Colonic mucosa (tissue), 4 donors: ENCODE data around the gene ADA. TPM values are rescaled to one million over a fixed set of nuclear protein-coding genes. Genes with fewer than 3 reads are reported as not detected.
A peak's percentile ranks its signal among the peaks of the same experiment; 100 is the strongest.

Experiments used
- DNase-seq: peaks from one replicate; pipeline ENCODE4 v3.0.0-alpha.2; 2020
- H3K27ac ChIP-seq: fragments of 200-600 bp; one replicate; pipeline ENCODE4 v1.8.0; 2021
- H3K27me3 ChIP-seq: fragments of 200-600 bp; one replicate; pipeline ENCODE4 v1.8.0; 2021
- H3K36me3 ChIP-seq: fragments of 200-600 bp; one replicate; pipeline ENCODE4 v1.8.0; 2021
- H3K4me1 ChIP-seq: fragments of 200-600 bp; one replicate; pipeline ENCODE4 v1.8.0; 2021; ENCODE audit warnings: mild to moderate bottlenecking
- H3K4me3 ChIP-seq: fragments of 200-600 bp; one replicate; pipeline ENCODE4 v1.8.0; 2021
- H3K9ac ChIP-seq, 2 donors: one replicate each; pipeline ENCODE4 v1.7.0; 2013; ENCODE audit warnings: control low read depth in 2 of 2, low read depth in 2 of 2, low read length in 2 of 2
- H3K9me3 ChIP-seq: fragments of 200-600 bp; one replicate; pipeline ENCODE4 v1.8.0; 2021
- intact Hi-C: fragments of 100-400 bp; cut with DNase I; formaldehyde crosslinking; loops from one replicate; pipeline ENCODE4 v1.14.1; 2022
- total RNA-seq, 2 donors: library from RNA; stranded (reverse); fragmentation: NEBNext Ultra II Directional in 1 of 2; extraction: Animal tissue kit (Norgen Biotek cat#: 25700) in 1 of 2; gene quantifications; one replicate each; pipeline ENCODE4 v1.2.1, GENCODE V29; 2021
- TF ChIP-seq, protein P1 (sequence below): fragments of 200-600 bp; IDR thresholded peaks from one replicate; pipeline ENCODE4 v1.8.0; 2022; ENCODE audit warnings: antibody characterized with exemption, mild to moderate bottlenecking
- donor health status: healthy.
- donor health status: DM: no; HTN: no; CAD: no.
- donor health status: DM: no; HTN: no; CAD: no.

Gene ADA
- total RNA-seq, 2 donors from 2014 or later, result 2.4 to 4.5 TPM

DNA sequence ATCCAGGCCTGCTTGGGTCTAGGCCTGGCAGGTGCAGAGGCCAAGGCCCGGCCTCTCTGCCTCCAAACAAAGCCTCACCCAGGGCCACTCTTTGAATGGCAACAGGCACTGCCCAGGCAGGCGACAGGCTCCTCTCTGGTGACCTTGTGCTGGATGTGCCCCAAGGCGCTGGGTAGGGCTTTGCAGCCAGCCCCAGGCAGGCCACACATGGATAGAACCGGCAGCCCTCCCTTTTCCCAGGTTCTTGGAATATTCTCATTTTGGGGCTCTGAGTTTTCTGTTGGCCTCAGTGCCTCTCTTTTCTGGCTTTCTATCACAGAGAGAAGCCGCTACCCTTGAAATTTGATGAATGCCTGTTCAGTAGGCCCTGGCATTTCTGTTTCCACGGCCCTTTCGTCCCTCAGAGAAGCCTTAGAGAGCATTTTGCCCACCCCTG lies 50.2 kb downstream of the ADA start:
- no peaks in the 10 kb centered on the region for H3K27me3 ChIP-seq
- TF ChIP-seq, protein P1, sequence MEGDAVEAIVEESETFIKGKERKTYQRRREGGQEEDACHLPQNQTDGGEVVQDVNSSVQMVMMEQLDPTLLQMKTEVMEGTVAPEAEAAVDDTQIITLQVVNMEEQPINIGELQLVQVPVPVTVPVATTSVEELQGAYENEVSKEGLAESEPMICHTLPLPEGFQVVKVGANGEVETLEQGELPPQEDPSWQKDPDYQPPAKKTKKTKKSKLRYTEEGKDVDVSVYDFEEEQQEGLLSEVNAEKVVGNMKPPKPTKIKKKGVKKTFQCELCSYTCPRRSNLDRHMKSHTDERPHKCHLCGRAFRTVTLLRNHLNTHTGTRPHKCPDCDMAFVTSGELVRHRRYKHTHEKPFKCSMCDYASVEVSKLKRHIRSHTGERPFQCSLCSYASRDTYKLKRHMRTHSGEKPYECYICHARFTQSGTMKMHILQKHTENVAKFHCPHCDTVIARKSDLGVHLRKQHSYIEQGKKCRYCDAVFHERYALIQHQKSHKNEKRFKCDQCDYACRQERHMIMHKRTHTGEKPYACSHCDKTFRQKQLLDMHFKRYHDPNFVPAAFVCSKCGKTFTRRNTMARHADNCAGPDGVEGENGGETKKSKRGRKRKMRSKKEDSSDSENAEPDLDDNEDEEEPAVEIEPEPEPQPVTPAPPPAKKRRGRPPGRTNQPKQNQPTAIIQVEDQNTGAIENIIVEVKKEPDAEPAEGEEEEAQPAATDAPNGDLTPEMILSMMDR, result no peak
- no peaks in the 10 kb centered on the region for H3K9me3 ChIP-seq
- no peaks in the 10 kb centered on the region for H3K36me3 ChIP-seq
- peaks cover 5% of the 10 kb centered on the region for H3K4me1 ChIP-seq
- peak overlapping the region; percentile 48 for H3K27ac ChIP-seq
- peak overlapping the region in 1 of 2 donors; percentile 32 for H3K9ac ChIP-seq
- intact Hi-C loops, result loop anchor here (5.0 kb wide), 1 partner anchor 59 kb away; no protein-coding TSS in a partner anchor
- no peak overlapping the region for H3K4me3 ChIP-seq
- DNase-seq, result no peak

DNA sequence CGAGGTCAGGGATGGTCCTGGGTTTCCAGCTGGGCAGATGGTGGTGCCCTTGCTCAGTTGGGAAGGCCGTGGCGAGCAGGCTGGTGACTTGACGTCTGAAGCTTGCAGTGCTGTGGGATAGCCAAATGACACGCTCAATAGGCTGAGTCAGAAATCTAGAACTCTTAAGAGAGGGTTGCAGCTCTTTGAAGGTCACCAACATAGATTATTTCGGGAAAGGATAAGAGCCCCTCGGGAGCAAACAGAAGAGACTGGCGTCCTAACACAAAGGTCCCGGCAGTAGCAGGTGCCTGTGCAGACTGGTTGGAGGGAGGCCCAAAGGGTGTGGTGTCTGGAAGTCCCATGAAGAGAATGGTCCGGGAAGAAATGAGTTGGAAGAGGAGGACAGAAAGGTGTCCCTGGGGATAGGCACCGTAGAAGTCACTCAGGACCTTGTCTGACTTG lies 50.7 kb downstream of the ADA start:
- H3K27ac ChIP-seq, result peak overlapping the region; percentile 48
- H3K9ac ChIP-seq, result peak overlapping the region in 1 of 2 donors; percentile 32
- no peak overlapping the region for H3K4me3 ChIP-seq
- H3K36me3 ChIP-seq, result no peaks in the 10 kb centered on the region
- H3K9me3 ChIP-seq, result no peaks in the 10 kb centered on the region
- intact Hi-C loops, result loop anchor here (5.0 kb wide), 1 partner anchor 58 kb away; no protein-coding TSS in a partner anchor
- peaks cover 5% of the 10 kb centered on the region for H3K4me1 ChIP-seq
- no peaks in the 10 kb centered on the region for H3K27me3 ChIP-seq
- DNase-seq, result no peak
- TF ChIP-seq, protein P1, result no peak

DNA sequence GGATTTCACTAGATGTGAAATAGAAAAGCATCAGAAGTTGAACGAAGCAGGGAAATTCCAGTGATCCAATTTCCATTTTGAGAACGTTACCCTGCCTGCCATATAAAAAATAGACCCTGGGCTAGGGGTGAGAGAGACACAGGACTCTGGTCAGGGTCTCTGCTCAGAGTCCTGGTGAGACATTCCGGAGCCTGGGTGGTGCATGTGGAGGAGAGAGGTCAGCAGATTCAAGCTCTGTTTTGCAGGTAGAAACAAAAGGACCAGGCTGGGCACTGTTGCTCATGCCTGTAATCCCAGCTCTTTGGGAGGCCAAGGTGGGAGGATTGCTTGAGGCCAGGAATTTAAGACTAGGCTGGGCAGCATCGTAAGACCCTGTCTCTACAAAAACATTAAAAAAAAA lies 51.2 kb downstream of the ADA start:
- TF ChIP-seq, protein P1, result no peak

DNA sequence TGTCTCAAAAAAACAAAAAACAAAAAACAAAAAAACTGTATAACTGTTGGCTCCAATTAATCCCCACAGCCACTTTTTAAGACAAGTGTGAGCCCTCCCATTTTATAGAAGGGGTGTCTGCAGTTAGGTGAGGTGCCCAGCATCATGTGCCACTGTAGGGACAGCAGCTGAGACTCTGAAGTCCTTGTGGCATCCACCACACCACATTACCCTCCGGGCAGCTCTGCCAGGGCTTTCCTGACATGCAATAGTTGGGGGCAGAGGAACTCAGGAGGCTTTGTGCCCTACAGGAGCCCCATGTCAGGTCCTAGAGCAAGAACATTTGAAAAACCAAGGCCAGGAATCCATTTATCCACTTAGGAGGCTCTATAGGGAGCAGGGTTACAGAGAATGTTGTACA lies 51.8 kb downstream of the ADA start:
- DNase-seq, result no peak
- intact Hi-C loops, result loop anchor here (5.0 kb wide), 1 partner anchor 57 kb away; no protein-coding TSS in a partner anchor
- no peaks in the 10 kb centered on the region for H3K9me3 ChIP-seq
- peaks cover 5% of the 10 kb centered on the region for H3K4me1 ChIP-seq
- H3K4me3 ChIP-seq, result no peak overlapping the region
- TF ChIP-seq, protein P1, result no peak
- H3K27me3 ChIP-seq, result no peaks in the 10 kb centered on the region
- H3K27ac ChIP-seq, result no peak overlapping the region
- H3K9ac ChIP-seq, result peak overlapping the region in 1 of 2 donors; percentile 35
- H3K36me3 ChIP-seq, result no peaks in the 10 kb centered on the region

More for the DNA sequence above, 51.2 kb downstream of the ADA start:
- no peak overlapping the region for H3K4me3 ChIP-seq
- H3K27ac ChIP-seq, result no peak overlapping the region
- H3K9me3 ChIP-seq, result no peaks in the 10 kb centered on the region
- no peaks in the 10 kb centered on the region for H3K36me3 ChIP-seq
- DNase-seq, result no peak
- H3K9ac ChIP-seq, result no peak overlapping the region
- intact Hi-C loops, result loop anchor here (5.0 kb wide), 1 partner anchor 58 kb away; no protein-coding TSS in a partner anchor
- peaks cover 5% of the 10 kb centered on the region for H3K4me1 ChIP-seq
- H3K27me3 ChIP-seq, result no peaks in the 10 kb centered on the region

DNA sequence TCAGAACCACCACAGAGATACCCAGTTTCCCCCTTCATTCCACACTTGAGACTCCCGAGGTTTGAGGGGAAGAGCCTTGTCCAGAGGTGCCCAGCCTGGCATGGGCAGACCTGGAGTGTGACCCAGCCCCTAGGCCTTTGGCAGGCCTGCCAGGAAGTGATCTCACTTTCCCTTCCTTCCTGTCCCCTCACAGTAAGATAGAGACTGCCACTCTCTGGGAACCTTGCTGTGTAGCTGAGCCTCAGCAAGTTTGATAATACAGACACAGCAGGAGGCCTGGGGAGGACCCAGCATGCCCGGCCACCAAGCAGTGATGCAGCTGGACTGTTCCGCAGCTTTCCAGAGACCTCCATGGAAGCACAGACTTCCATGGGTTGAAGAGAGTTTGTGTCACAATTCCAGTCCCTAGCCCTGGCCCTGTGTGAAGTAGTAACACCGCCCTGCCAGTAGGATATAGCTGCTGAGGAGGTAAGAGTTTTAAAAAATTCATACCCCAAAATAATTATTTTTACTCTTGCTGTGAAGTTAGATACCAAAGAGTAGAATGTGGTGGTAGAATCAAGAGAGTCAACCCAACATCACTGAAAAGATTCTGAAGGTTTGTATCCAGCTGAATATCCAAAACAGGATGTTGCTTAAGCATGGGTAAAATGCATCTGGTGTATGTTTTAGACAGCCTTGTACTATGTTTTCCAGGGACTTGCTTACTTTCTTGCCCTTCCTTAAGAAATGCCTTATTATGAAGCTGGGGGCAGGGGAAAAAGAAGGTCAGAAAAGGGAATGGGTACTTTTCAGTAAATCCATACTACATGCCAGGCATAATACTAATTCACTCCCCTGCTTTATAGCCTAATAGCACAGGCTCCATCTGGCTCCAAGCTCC lies 52.8 kb downstream of the ADA start:
- no peak overlapping the region for H3K9ac ChIP-seq
- intact Hi-C loops, result no loop called here
- no peaks in the 10 kb centered on the region for H3K9me3 ChIP-seq
- no peak overlapping the region for H3K4me3 ChIP-seq
- TF ChIP-seq, protein P1, result no peak
- DNase-seq, result no peak
- no peaks in the 10 kb centered on the region for H3K36me3 ChIP-seq
- H3K27ac ChIP-seq, result peak overlapping the region; percentile 42
- no peaks in the 10 kb centered on the region for H3K27me3 ChIP-seq
- peaks cover 5% of the 10 kb centered on the region for H3K4me1 ChIP-seq
